Spinal cord (tissue), 10 donors: ENCODE measurements around the gene GALNT17. TPM values are rescaled to one million over a fixed set of nuclear protein-coding genes. Genes with fewer than 3 reads are reported as not detected.

ENCODE experiments used
- DNase-seq, 6 donors: peaks; one replicate each; pipeline versions ENCODE4 v3.0.0 to v3.0.0-alpha.2; 2013 to 2015; ENCODE audit warnings: low spot score in 6 of 6, low read depth in 4 of 6
- H3K27ac ChIP-seq: one replicate; pipeline ENCODE4 v1.5.1; 2013; ENCODE audit warnings: low read depth, low read length, control low read depth
- H3K27me3 ChIP-seq: one replicate; pipeline ENCODE4 v1.6.1; 2013; ENCODE audit warnings: low read length; ENCODE audit not compliant: control insufficient read depth, insufficient read depth
- H3K36me3 ChIP-seq: one replicate; pipeline ENCODE4 v1.6.1; 2013; ENCODE audit warnings: low read length; ENCODE audit not compliant: control insufficient read depth, insufficient read depth
- H3K4me1 ChIP-seq: one replicate; pipeline ENCODE4 v1.6.1; 2013; ENCODE audit warnings: low read length; ENCODE audit not compliant: control insufficient read depth, insufficient read depth
- H3K4me3 ChIP-seq: one replicate; pipeline ENCODE4 v1.5.1; 2013; ENCODE audit warnings: low read depth, low read length, control low read depth
- H3K9me3 ChIP-seq: one replicate; pipeline ENCODE4 v1.6.1; 2013; ENCODE audit warnings: low read length; ENCODE audit not compliant: control insufficient read depth, insufficient read depth
- WGBS: methylation state at CpG from one replicate; pipeline ENCODE4 v1.1.5; 2013; ENCODE audit warnings: missing lambda C conversion rate; ENCODE audit not compliant: insufficient coverage; 5-methylcytosine and 5-hydroxymethylcytosine counted together
- polyA plus RNA-seq, 2 donors: library from polyadenylated mRNA; unstranded; fragments of 120-200 nt; gene quantifications; one replicate each; pipeline ENCODE4 v1.2.1, GENCODE V29; 2013; ENCODE audit not compliant: insufficient read length in 2 of 2
- total RNA-seq, 2 donors: library from RNA; depleted of rRNA in 1 of 2; stranded (reverse); fragments of 120-200 nt in 1 of 2; fragments of >200 nt in 1 of 2; gene quantifications; one replicate each; pipeline versions ENCODE4 v1.2.3 to v1.2.4, GENCODE V29; 2013 to 2014
- donor health status: healthy.

GALNT17 gene
- total and polyA plus RNA-seq, 4 donors, result 44.9 to 54.8 (median 48.0) TPM

- H3K4me3 ChIP-seq, result no peak overlapping the region
- H3K27ac ChIP-seq, result no peak overlapping the region
- no peaks in the 10 kb centered on the region for H3K36me3 ChIP-seq
- H3K9me3 ChIP-seq, result no peaks in the 10 kb centered on the region
- no CpG with 5 or more reads among the region's 5 CpGs for WGBS
- H3K4me1 ChIP-seq, result no peaks in the 10 kb centered on the region
- no peaks in the 10 kb centered on the region for H3K27me3 ChIP-seq
- DNase-seq, result no peak
Measured at GRCh38 chr7:71349682-71350481, 217.9 kb downstream of the GALNT17 start.

- Histone ChIP-seq H3K27me3 (no peaks in the 10 kb centered on the region), H3K4me1 (no peaks in the 10 kb centered on the region), H3K4me3 (no peak overlapping the region), H3K27ac (no peak overlapping the region), H3K36me3 (no peaks in the 10 kb centered on the region), H3K9me3 (no peaks in the 10 kb centered on the region)
- 100% methylated on average over 2 of the region's 2 CpGs for WGBS
- DNase-seq, result no peak
Measured at GRCh38 chr7:71350680-71351079, 218.7 kb downstream of the GALNT17 start.

- no peaks in the 10 kb centered on the region for H3K4me1 ChIP-seq
- H3K36me3 ChIP-seq, result no peaks in the 10 kb centered on the region
- peak in 1 of 6 donors; percentile 46 for DNase-seq
- no peak overlapping the region for H3K27ac ChIP-seq
- no peaks in the 10 kb centered on the region for H3K27me3 ChIP-seq
- no peak overlapping the region for H3K4me3 ChIP-seq
- no peaks in the 10 kb centered on the region for H3K9me3 ChIP-seq
Measured at GRCh38 chr7:71354716-71355115, 222.8 kb downstream of the GALNT17 start.

- peaks cover 4% of the 10 kb centered on the region for H3K4me1 ChIP-seq
- no peaks in the 10 kb centered on the region for H3K9me3 ChIP-seq
- WGBS, result 62% methylated on average over 3 of the region's 4 CpGs
- DNase-seq, result peak in 1 of 6 donors; percentile 62
- no peak overlapping the region for H3K4me3 ChIP-seq
- no peaks in the 10 kb centered on the region for H3K27me3 ChIP-seq
- no peaks in the 10 kb centered on the region for H3K36me3 ChIP-seq
- H3K27ac ChIP-seq, result no peak overlapping the region
Measured at GRCh38 chr7:71361451-71362032, 229.6 kb downstream of the GALNT17 start.

- Histone ChIP-seq H3K9me3 (no peaks in the 10 kb centered on the region), H3K4me1 (peaks cover 4% of the 10 kb centered on the region), H3K36me3 (no peaks in the 10 kb centered on the region), H3K27me3 (no peaks in the 10 kb centered on the region), H3K4me3 (no peak overlapping the region), H3K27ac (no peak overlapping the region)
- peak in 3 of 6 donors; percentile 26 to 97 (median 61) for DNase-seq
- 43% methylated on average over 5 of the region's 7 CpGs for WGBS
Measured at GRCh38 chr7:71362240-71362639, 230.3 kb downstream of the GALNT17 start.

GRCh38 chr7:71363223-71363622 is 231.3 kb downstream of the GALNT17 start:
- Histone ChIP-seq H3K27ac (no peak overlapping the region), H3K36me3 (no peaks in the 10 kb centered on the region), H3K4me1 (peaks cover 4% of the 10 kb centered on the region), H3K9me3 (no peaks in the 10 kb centered on the region), H3K4me3 (no peak overlapping the region), H3K27me3 (no peaks in the 10 kb centered on the region)
- no peak for DNase-seq
- WGBS, result 93% methylated on average over 3 of the region's 5 CpGs

GRCh38 chr7:71363627-71364026 is 231.7 kb downstream of the GALNT17 start:
- no peaks in the 10 kb centered on the region for H3K36me3 ChIP-seq
- no peak overlapping the region for H3K27ac ChIP-seq
- no peaks in the 10 kb centered on the region for H3K27me3 ChIP-seq
- no peak overlapping the region for H3K4me3 ChIP-seq
- no peak for DNase-seq
- no peaks in the 10 kb centered on the region for H3K9me3 ChIP-seq
- peaks cover 4% of the 10 kb centered on the region for H3K4me1 ChIP-seq
- WGBS, result 87% methylated on average over 6 of the region's 7 CpGs

- Histone ChIP-seq H3K36me3 (no peaks in the 10 kb centered on the region), H3K27me3 (no peaks in the 10 kb centered on the region), H3K4me1 (peaks cover 4% of the 10 kb centered on the region), H3K27ac (no peak overlapping the region), H3K4me3 (no peak overlapping the region), H3K9me3 (no peaks in the 10 kb centered on the region)
- peak in 2 of 6 donors; percentile 34 to 38 for DNase-seq
- WGBS, result no CpG with 5 or more reads among the region's 2 CpGs
Measured at GRCh38 chr7:71364551-71364950, 232.6 kb downstream of the GALNT17 start.

GRCh38 chr7:71372991-71373390 is 241.0 kb downstream of the GALNT17 start:
- no peaks in the 10 kb centered on the region for H3K4me1 ChIP-seq
- H3K27ac ChIP-seq, result no peak overlapping the region
- H3K27me3 ChIP-seq, result no peaks in the 10 kb centered on the region
- H3K9me3 ChIP-seq, result peaks cover 2% of the 10 kb centered on the region
- DNase-seq, result no peak
- no peaks in the 10 kb centered on the region for H3K36me3 ChIP-seq
- H3K4me3 ChIP-seq, result no peak overlapping the region
- 93% methylated on average over 5 of the region's 5 CpGs for WGBS

- Histone ChIP-seq H3K36me3 (no peaks in the 10 kb centered on the region), H3K4me1 (no peaks in the 10 kb centered on the region), H3K27ac (no peak overlapping the region), H3K4me3 (no peak overlapping the region), H3K9me3 (peaks cover 2% of the 10 kb centered on the region), H3K27me3 (no peaks in the 10 kb centered on the region)
- no CpG with 5 or more reads among the region's 3 CpGs for WGBS
- no peak for DNase-seq
Measured at GRCh38 chr7:71377062-71377461, 245.1 kb downstream of the GALNT17 start.
